C4-2B (cell line): ENCODE data around the gene MSRB2.

Experiments used
- ZFX ChIP-seq: fragments of 450-650 bp; IDR thresholded peaks from 2 replicates; pipeline ENCODE4 v1.6.1; 2017
- TF ChIP-seq, protein P1 (sequence below): fragments of 450-650 bp; conservative IDR thresholded peaks from 2 replicates; pipeline ENCODE4 v1.5.1; 2017; ENCODE audit warnings: mild to moderate bottlenecking

DNA sequence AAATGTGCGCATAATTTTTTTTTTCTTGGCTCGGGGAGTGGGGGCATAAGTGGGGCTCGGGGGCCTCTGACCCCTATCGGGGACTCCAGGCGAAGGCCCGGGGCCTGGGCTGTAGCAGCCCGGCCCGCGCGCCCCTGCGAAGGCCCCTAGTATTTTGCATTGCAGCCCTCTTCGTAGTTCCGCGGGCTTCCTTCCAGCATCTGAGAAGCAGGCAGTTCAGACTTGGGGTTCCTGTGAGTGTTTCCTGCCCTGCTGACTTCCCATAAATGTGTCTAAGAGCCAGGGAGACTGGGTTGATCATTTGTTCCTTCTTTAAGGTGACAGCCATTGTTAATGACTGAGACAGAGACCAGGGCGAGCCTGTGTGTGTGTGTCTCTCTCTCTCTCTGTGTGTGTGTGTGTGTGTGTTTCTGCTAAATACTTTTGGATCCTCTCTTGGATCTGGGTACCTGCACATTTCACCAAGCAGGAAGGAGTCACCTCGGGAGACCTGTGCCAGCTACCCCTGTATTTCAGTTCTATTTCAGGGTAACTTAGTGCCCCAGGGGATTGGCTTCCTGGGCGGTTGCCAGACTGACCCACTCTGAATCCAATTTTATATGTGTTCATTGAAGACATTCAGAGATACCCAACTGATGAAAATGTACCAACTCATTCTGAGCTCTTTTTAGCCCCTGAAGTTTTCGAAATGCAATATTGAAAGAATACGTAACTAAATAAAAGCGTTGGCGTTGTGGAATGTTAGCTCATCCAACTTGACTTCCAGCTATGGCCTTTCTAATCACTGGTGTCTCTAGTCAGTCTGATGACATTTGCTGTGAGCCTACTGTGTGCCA is 805 bp downstream of the MSRB2 start:
- TF ChIP-seq, protein P1, sequence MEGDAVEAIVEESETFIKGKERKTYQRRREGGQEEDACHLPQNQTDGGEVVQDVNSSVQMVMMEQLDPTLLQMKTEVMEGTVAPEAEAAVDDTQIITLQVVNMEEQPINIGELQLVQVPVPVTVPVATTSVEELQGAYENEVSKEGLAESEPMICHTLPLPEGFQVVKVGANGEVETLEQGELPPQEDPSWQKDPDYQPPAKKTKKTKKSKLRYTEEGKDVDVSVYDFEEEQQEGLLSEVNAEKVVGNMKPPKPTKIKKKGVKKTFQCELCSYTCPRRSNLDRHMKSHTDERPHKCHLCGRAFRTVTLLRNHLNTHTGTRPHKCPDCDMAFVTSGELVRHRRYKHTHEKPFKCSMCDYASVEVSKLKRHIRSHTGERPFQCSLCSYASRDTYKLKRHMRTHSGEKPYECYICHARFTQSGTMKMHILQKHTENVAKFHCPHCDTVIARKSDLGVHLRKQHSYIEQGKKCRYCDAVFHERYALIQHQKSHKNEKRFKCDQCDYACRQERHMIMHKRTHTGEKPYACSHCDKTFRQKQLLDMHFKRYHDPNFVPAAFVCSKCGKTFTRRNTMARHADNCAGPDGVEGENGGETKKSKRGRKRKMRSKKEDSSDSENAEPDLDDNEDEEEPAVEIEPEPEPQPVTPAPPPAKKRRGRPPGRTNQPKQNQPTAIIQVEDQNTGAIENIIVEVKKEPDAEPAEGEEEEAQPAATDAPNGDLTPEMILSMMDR = no peak; the same call in 1 of the 2 replicates
- TF ChIP-seq ZFX = 0 out of 2 replicates have a peak, but pooled peaks have one; percentile 2
